PC-3 (cell line): ENCODE measurements around the gene FSTL5.

Experiments used
- EZH2 ChIP-seq: fragments of 300-600 bp; sonication (generic); IDR thresholded peaks from one replicate; pipeline ENCODE4 v1.6.1; 2017; ENCODE audit warnings: antibody characterized with exemption, mild to moderate bottlenecking, low read length; ENCODE audit not compliant: unreplicated experiment
- EZH2phosphoT487 ChIP-seq: fragments of 300-600 bp; sonication (generic); IDR thresholded peaks from 2 replicates; pipeline ENCODE4 v1.6.1; 2018; ENCODE audit warnings: mild to moderate bottlenecking, antibody characterized with exemption, low read length, borderline replicate concordance
- TF ChIP-seq, protein P1 (sequence below): fragments of 300-600 bp; sonication (generic); conservative IDR thresholded peaks from 2 replicates; pipeline ENCODE4 v1.5.1; 2017; ENCODE audit warnings: antibody characterized with exemption, low read depth, mild to moderate bottlenecking, low read length

DNA sequence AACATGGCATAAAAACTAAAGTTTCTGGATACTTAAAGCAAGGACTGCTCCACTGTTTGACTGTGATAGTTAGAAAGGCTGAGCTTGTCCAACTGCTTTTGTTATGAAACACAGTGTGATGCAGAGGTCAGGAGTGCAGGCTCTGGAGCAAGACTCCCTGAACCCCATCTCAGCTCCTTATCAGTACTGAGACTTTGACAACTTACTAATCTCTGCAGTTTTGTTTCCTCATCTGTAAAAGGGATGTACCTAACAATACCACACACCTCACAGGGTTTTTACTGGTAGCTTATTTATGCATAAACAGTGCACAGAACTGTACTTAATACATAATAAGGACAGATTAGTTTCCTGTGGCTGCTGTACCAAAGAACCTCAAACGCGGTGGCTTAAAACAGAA is 804.3 kb downstream of the FSTL5 start:
- TF ChIP-seq, protein P1, sequence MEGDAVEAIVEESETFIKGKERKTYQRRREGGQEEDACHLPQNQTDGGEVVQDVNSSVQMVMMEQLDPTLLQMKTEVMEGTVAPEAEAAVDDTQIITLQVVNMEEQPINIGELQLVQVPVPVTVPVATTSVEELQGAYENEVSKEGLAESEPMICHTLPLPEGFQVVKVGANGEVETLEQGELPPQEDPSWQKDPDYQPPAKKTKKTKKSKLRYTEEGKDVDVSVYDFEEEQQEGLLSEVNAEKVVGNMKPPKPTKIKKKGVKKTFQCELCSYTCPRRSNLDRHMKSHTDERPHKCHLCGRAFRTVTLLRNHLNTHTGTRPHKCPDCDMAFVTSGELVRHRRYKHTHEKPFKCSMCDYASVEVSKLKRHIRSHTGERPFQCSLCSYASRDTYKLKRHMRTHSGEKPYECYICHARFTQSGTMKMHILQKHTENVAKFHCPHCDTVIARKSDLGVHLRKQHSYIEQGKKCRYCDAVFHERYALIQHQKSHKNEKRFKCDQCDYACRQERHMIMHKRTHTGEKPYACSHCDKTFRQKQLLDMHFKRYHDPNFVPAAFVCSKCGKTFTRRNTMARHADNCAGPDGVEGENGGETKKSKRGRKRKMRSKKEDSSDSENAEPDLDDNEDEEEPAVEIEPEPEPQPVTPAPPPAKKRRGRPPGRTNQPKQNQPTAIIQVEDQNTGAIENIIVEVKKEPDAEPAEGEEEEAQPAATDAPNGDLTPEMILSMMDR, result no peak
- TF ChIP-seq EZH2, result no peak
- no peak for TF ChIP-seq EZH2phosphoT487
